K562 (cell line): ENCODE data around the gene CCDC169. TPM values are rescaled to one million over a fixed set of nuclear protein-coding genes. Genes with fewer than 3 reads are reported as not detected.

Experiments used
- ATAC-seq: fragments of 200-7000 bp; cut with Tn5 transposase; 3 replicates; pipeline ENCODE4 v1.9.1; 2020; ENCODE audit warnings: moderate library complexity
- BruUV-seq: library from RNA; stranded (reverse); fragments of 400-500 nt; replicated peaks from 2 replicates; lab custom pipeline; 2021; lab: Mats Ljungman, UMichigan
- CTCF ChIA-PET: fragments of 300-600 bp; formaldehyde crosslinking; extraction: SDS; loops from one replicate; lab custom pipeline; 2021; ENCODE audit warnings: low intra/inter-chr PET ratio; lab: Yijun Ruan, JAX
- POLR2A ChIA-PET: fragments of 300-600, 350-650 bp; sonication (Branson Sonifier 250); formaldehyde crosslinking; extraction: SDS; loops from one replicate; lab custom pipeline; 2021; ENCODE audit warnings: antibody characterized with exemption, inconsistent platforms; lab: Yijun Ruan, JAX
- DNase-seq, 4 experiments: peaks; one replicate each; pipeline versions ENCODE4 v3.0.0 to v3.0.0-alpha.2; 2011 to 2018; ENCODE audit warnings: low spot score in 3 of 4, mixed read lengths in 3 of 4; ENCODE audit errors: extremely low read depth in 1 of 4
- FAIRE-seq: peaks from 2 replicates; lab custom pipeline; 2011; peaks lifted over from hg19 to GRCh38; lab: Jason Lieb, UNC
- H2AFZ ChIP-seq: 2 replicates; pipeline ENCODE4 v1.6.0; 2011; ENCODE audit warnings: low read depth, low read length, control low read depth, inconsistent platforms
- H3K27ac ChIP-seq: fragments of 200-600 bp; 3 replicates; pipeline ENCODE4 v1.8.0; 2011; ENCODE audit warnings: low read depth, mild to moderate bottlenecking, control low read depth, inconsistent platforms, low read length, moderate library complexity, mixed read lengths; ENCODE audit errors: extremely low read depth
- H3K27me3 ChIP-seq, 2 experiments: fragments of 300-600 bp in 1 of 2; 2 replicates in 1 of 2; 3 replicates in 1 of 2; pipeline versions ENCODE4 v1.6.0 to v1.8.0; 2011; ENCODE audit warnings: inconsistent platforms in 2 of 2, low read length in 2 of 2, mild to moderate bottlenecking in 1 of 2, mixed read lengths in 1 of 2, moderate library complexity in 1 of 2; ENCODE audit not compliant: control insufficient read depth in 2 of 2, insufficient read depth in 2 of 2
- H3K36me3 ChIP-seq: fragments of 300-600 bp; 3 replicates; pipeline ENCODE4 v1.8.0; 2011; ENCODE audit warnings: mild to moderate bottlenecking, low read length, inconsistent platforms; ENCODE audit not compliant: control insufficient read depth, insufficient read depth
- H3K4me1 ChIP-seq, 2 experiments: fragments of 200-600 bp in 1 of 2; replicated peaks in 1 of 2; 2 replicates in 1 of 2; 3 replicates in 1 of 2; pipeline versions ENCODE4 v1.5.1 to v1.8.0; 2011; ENCODE audit warnings: inconsistent platforms in 2 of 2, low read length in 2 of 2, mild to moderate bottlenecking in 1 of 2, mixed read lengths in 1 of 2, moderate library complexity in 1 of 2; ENCODE audit not compliant: control insufficient read depth in 2 of 2, insufficient read depth in 2 of 2
- H3K4me2 ChIP-seq: 2 replicates; pipeline ENCODE4 v1.6.1; 2011; ENCODE audit warnings: low read length, control low read depth, inconsistent platforms, mixed read lengths; ENCODE audit not compliant: insufficient read depth
- H3K4me3 ChIP-seq: fragments of 200-600 bp; sonication (generic), shearing (Covaris generic); 2 replicates; pipeline ENCODE4 v1.5.1; 2016; ENCODE audit warnings: control low read depth, inconsistent platforms
- H3K79me2 ChIP-seq: fragments of 200-600 bp; 3 replicates; pipeline ENCODE4 v1.8.0; 2011; ENCODE audit warnings: low read length, inconsistent platforms; ENCODE audit not compliant: control insufficient read depth, insufficient read depth
- H3K9ac ChIP-seq, 2 experiments: 2 replicates each; pipeline versions ENCODE4 v1.6.0 to v1.6.1; 2011; ENCODE audit warnings: low read depth in 2 of 2, low read length in 2 of 2, control low read depth in 1 of 2, inconsistent platforms in 1 of 2, mild to moderate bottlenecking in 1 of 2, mixed read lengths in 1 of 2; ENCODE audit not compliant: insufficient read depth in 1 of 2
- H3K9me1 ChIP-seq: one replicate; pipeline ENCODE4 v1.6.0; 2011; ENCODE audit warnings: inconsistent platforms, mild to moderate bottlenecking, low read length, moderate library complexity; ENCODE audit not compliant: control insufficient read depth, insufficient read depth
- H3K9me3 ChIP-seq: replicated peaks from 2 replicates; pipeline ENCODE4 v1.5.1; 2011; ENCODE audit warnings: low read depth, low read length, inconsistent platforms; ENCODE audit not compliant: control insufficient read depth, insufficient read depth
- H4K20me1 ChIP-seq: replicated peaks from 2 replicates; pipeline ENCODE4 v1.6.1; 2011; ENCODE audit warnings: low read length, inconsistent platforms, mixed read lengths; ENCODE audit not compliant: control insufficient read depth, insufficient read depth
- CEBPZ ChIP-seq: fragments of 150-350 bp; IDR thresholded peaks from 2 replicates; pipeline ENCODE4 v1.6.1; 2014; ENCODE audit warnings: low read depth, mild to moderate bottlenecking, low read length, borderline replicate concordance
- CXXC5 ChIP-seq: fragments of 250-450 bp; sonication (Bioruptor Pico); IDR thresholded peaks from 2 replicates; pipeline ENCODE4 v1.8.0; 2022; ENCODE audit warnings: inconsistent platforms, mild to moderate bottlenecking, moderate library complexity
- E2F6 ChIP-seq, 2 experiments: IDR thresholded peaks; 2 replicates each; pipeline ENCODE4 v1.6.1; 2011; ENCODE audit warnings: borderline replicate concordance in 1 of 2, control low read depth in 1 of 2, low read depth in 1 of 2, low read length in 1 of 2, mild to moderate bottlenecking in 1 of 2, mixed read lengths in 1 of 2, moderate library complexity in 1 of 2; ENCODE audit not compliant: insufficient read depth in 1 of 2, insufficient read length in 1 of 2, poor library complexity in 1 of 2, severe bottlenecking in 1 of 2; ENCODE audit errors: extremely low read depth in 1 of 2
- HCFC1 ChIP-seq: IDR thresholded peaks from 2 replicates; pipeline ENCODE4 v1.6.1; 2012; ENCODE audit warnings: low read depth, low read length, improper control_type of control experiment
- HINFP ChIP-seq: fragments of 450-650 bp; conservative IDR thresholded peaks from 2 replicates; pipeline ENCODE4 v1.6.1; 2016; ENCODE audit warnings: missing genetic modification characterization, low read depth, mild to moderate bottlenecking, control low read depth, missing compliant biosample characterization
- MBD1 ChIP-seq: fragments of 250-450 bp; sonication (Bioruptor Pico); IDR thresholded peaks from 2 replicates; pipeline ENCODE4 v1.8.0; 2022; ENCODE audit warnings: inconsistent platforms
- NCOA4 ChIP-seq: fragments of 450-650 bp; IDR thresholded peaks from 2 replicates; pipeline ENCODE4 v1.6.1; 2018; ENCODE audit warnings: mild to moderate bottlenecking; ENCODE audit not compliant: partially characterized antibody
- RBM22 ChIP-seq: fragments of 200-400 bp; formaldehyde crosslinking; IDR thresholded peaks from 2 replicates; pipeline ENCODE4 v1.6.1; 2018; ENCODE audit warnings: low read length, low read depth; ENCODE audit not compliant: poor library complexity, severe bottlenecking
- SRSF9 ChIP-seq: fragments of 200-400 bp; formaldehyde crosslinking; IDR thresholded peaks from 2 replicates; pipeline ENCODE4 v1.6.1; 2017; ENCODE audit warnings: low read depth, low read length, borderline replicate concordance
- THRAP3 ChIP-seq: fragments of 450-650 bp; IDR thresholded peaks from 2 replicates; pipeline ENCODE4 v1.6.1; 2016; ENCODE audit warnings: mild to moderate bottlenecking, inconsistent platforms, borderline replicate concordance
- ZEB2 ChIP-seq: fragments of 450-650 bp; IDR thresholded peaks from 2 replicates; pipeline ENCODE4 v1.6.1; 2016
- ZKSCAN8 ChIP-seq: fragments of 200-800 bp; sonication (Bioruptor generic); IDR thresholded peaks from 2 replicates; pipeline ENCODE4 v1.6.1; 2016; ENCODE audit warnings: missing genetic modification characterization, missing compliant biosample characterization
- ZNF76 ChIP-seq: fragments of 250-450 bp; sonication (Bioruptor Pico); IDR thresholded peaks from 2 replicates; pipeline ENCODE4 v1.4.0; 2020; ENCODE audit warnings: mild to moderate bottlenecking, moderate library complexity, borderline replicate concordance
- ZNF79 ChIP-seq: fragments of 250-450 bp; sonication (Bioruptor Pico); IDR thresholded peaks from 2 replicates; pipeline ENCODE4 v1.4.0; 2020; ENCODE audit warnings: low read depth, mild to moderate bottlenecking, moderate library complexity
- WGBS: fragments of 100-300 bp; shearing (Covaris generic); methylation state at CpG from one replicate; pipeline ENCODE4 v1.1.6; 2016; ENCODE audit warnings: low coverage, mixed read lengths; ENCODE audit not compliant: insufficient coverage; ENCODE audit errors: missing lambda C conversion rate; 5-methylcytosine and 5-hydroxymethylcytosine counted together
- in situ Hi-C: fragments of 300-500 bp; cut with MboI; formaldehyde crosslinking; loops from 4 replicates; pipeline ENCODE4 v1.15.0; 2018; ENCODE audit warnings: inconsistent platforms, mixed read lengths
- intact Hi-C: fragments of 100-400 bp; cut with micrococcal nuclease; formaldehyde crosslinking; loops from 2 replicates; pipeline ENCODE4 v1.14.2; 2022
- polyA plus RNA-seq, 8 experiments: library from polyadenylated mRNA; depleted of rRNA in 4 of 8; stranded (reverse) in 5 of 8; unstranded in 3 of 8; fragments of >200 nt; fragmentation: Nextera tagmentation in 2 of 8; fragmentation: Illumina TruSeq in 1 of 8; extraction: Ambion mirVana in 2 of 8; extraction: Trizol in 1 of 8; gene quantifications; 2 replicates each; pipeline versions ENCODE4 v1.2.1 to v1.2.3, GENCODE V29; 2011 to 2014; ENCODE audit warnings: inconsistent platforms in 1 of 8, missing spikeins in 1 of 8
- total RNA-seq, 7 experiments: library from RNA; depleted of rRNA in 6 of 7; stranded (reverse); fragments of >200 nt in 6 of 7; fragmentation: Illumina TruSeq in 2 of 7; extraction: Trizol in 2 of 7; gene quantifications; 2 replicates each; pipeline versions ENCODE4 v1.2.1 to v1.2.3, GENCODE V29; 2011 to 2021; ENCODE audit warnings: low replicate concordance in 1 of 7

CCDC169 gene
- total and polyA plus RNA-seq, 9 of the 15 experiments (the other 6 are each of a cell fraction or from before 2014, with no cell fraction given), result 6.8 to 22.0 (median 12.4) TPM

- TF ChIP-seq SRSF9, result no peak
- no peak for TF ChIP-seq ZKSCAN8 (CRISPR knock-in tag)
- no peak for TF ChIP-seq CXXC5
- TF ChIP-seq NCOA4, result no peak
- no peak for TF ChIP-seq RBM22
- TF ChIP-seq ZNF79, result no peak
These were observed 52.6 kb downstream of the CCDC169 start (continued) for GRCh38 chr13:36244990-36245389.

GRCh38 chr13:36244073-36244472 lies 53.5 kb downstream of the CCDC169 start:
- intact Hi-C loops (no loop called here), in situ Hi-C loops (no loop called here)
- Histone ChIP-seq H3K4me1 (no peaks in the 10 kb centered on the region), H3K27me3 (no peaks in the 10 kb centered on the region), H2AFZ (no peak overlapping the region), H3K9ac (no peak overlapping the region), H3K79me2 (no peaks in the 10 kb centered on the region), H3K27ac (no peak overlapping the region), H3K9me3 (no peaks in the 10 kb centered on the region), H3K36me3 (peaks cover 9% of the 10 kb centered on the region; the same call in 1 of the 3 replicates), H3K4me2 (no peak overlapping the region), H3K9me1 (no peaks in the 10 kb centered on the region), H3K4me3 (no peak overlapping the region), H4K20me1 (no peaks in the 10 kb centered on the region)
- 72% methylated on average over 2 of the region's 2 CpGs for WGBS
- FAIRE-seq (no peak), ATAC-seq (no peak), DNase-seq (no peak)
- no TSS peak for BruUV-seq
- CTCF ChIA-PET, result no interaction called here
- POLR2A ChIA-PET, result no interaction called here
- TF ChIP-seq HCFC1 (no peak), ZEB2 (no peak), ZNF76 (CRISPR knock-in tag) (no peak), CEBPZ (no peak), E2F6 (IDR thresholded peaks at IDR 0.05; ENCODE audit: borderline replicate concordance in 1 of 2, extremely low read depth in 1 of 2, insufficient read depth in 1 of 2, insufficient read length in 1 of 2, low read depth in 1 of 2, low read length in 1 of 2, poor library complexity in 1 of 2, severe bottlenecking in 1 of 2) (no peak), HINFP (no peak), THRAP3 (no peak), MBD1 (no peak)
